ENCODE results near the gene ANGPT4. TPM values are rescaled to one million over a fixed set of nuclear protein-coding genes. Genes with fewer than 3 reads are reported as not detected.
A peak's percentile ranks its signal among the peaks of the same experiment; 100 is the strongest.
"Not testable (repeated sequence)": the region's sequence is repeated elsewhere in the genome, so short reads cannot be mapped to it uniquely, and the experiment has no call there.

The ANGPT4 gene
- total RNA-seq, 2 donors from 2014 or later = 0.06 TPM; not detected in 1

GRCh38 chr20:830011-830521 lies 86.1 kb downstream of the ANGPT4 start:
- Mint-ChIP-seq H3K4me3 (no peak overlapping the region), H3K9me3 (no peaks in the 10 kb centered on the region), H3K27ac (no peak overlapping the region), H3K27me3 (no peaks in the 10 kb centered on the region), H3K4me1 (peaks cover 9% of the 10 kb centered on the region), H3K36me3 (ENCODE audit: low read depth) (no peaks in the 10 kb centered on the region)
- no peak for ATAC-seq (replicated peaks)

- ATAC-seq (replicated peaks) = no peak
- H3K4me3 Mint-ChIP-seq = no peak overlapping the region
- H3K27ac Mint-ChIP-seq = no peak overlapping the region
- peaks cover 4% of the 10 kb centered on the region for H3K4me1 Mint-ChIP-seq
- no peaks in the 10 kb centered on the region for H3K9me3 Mint-ChIP-seq
- no peaks in the 10 kb centered on the region for H3K36me3 Mint-ChIP-seq (ENCODE audit: low read depth)
- H3K27me3 Mint-ChIP-seq = no peaks in the 10 kb centered on the region
These were observed 86.6 kb downstream of the ANGPT4 start for GRCh38 chr20:829551-829950.

GRCh38 chr20:828987-829386 lies 87.1 kb downstream of the ANGPT4 start:
- Mint-ChIP-seq H3K27ac (no peak overlapping the region), H3K4me3 (no peak overlapping the region)
- ATAC-seq (replicated peaks) = no peak

GRCh38 chr20:827981-828380 lies 88.2 kb downstream of the ANGPT4 start:
- H3K27me3 Mint-ChIP-seq; H3K27ac Mint-ChIP-seq; H3K9me3 Mint-ChIP-seq; H3K4me1 Mint-ChIP-seq; ATAC-seq (replicated peaks); H3K4me3 Mint-ChIP-seq; H3K36me3 Mint-ChIP-seq (ENCODE audit: low read depth): not testable (repeated sequence)

More at GRCh38 chr20:828987-829386, 87.1 kb downstream of the ANGPT4 start:
- Mint-ChIP-seq H3K27me3 (no peaks in the 10 kb centered on the region), H3K36me3 (ENCODE audit: low read depth) (no peaks in the 10 kb centered on the region), H3K9me3 (no peaks in the 10 kb centered on the region), H3K4me1 (peaks cover 4% of the 10 kb centered on the region)

DNA sequence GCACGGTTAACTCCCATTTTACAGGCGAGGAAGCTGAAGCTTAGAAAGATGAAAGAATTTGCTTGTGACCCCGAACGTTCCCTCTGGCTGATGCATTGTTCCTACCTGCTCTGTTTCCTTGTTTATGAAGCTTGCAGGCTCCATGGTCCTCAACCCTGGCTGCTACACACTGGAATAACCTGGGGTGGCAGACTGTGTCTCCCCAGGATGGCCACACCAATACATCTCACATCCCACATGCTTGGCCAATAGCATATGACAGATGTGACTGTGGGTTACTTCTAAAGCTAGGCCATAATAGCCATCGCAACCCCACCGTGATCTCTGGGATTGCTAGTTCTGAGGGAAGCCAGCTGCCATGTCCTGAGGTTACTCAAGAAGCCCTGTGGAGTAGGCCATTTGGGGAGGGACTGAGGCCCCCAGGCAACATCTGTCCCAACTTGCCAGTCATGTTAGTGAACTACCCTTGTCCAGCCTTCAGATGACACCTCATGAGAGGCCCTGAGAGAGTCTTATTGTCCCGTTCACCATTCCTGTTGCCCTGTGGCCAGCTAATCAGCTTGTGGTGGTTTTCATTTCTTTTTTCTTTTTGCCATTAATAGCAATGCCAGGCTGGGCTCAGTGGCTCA lies 89.3 kb downstream of the ANGPT4 start:
- Mint-ChIP-seq H3K4me1 (peaks cover 4% of the 10 kb centered on the region), H3K9me3 (no peaks in the 10 kb centered on the region), H3K36me3 (ENCODE audit: low read depth) (no peaks in the 10 kb centered on the region), H3K4me3 (no peak overlapping the region), H3K27ac (no peak overlapping the region), H3K27me3 (no peaks in the 10 kb centered on the region)
- ATAC-seq (replicated peaks) = no peak

DNA sequence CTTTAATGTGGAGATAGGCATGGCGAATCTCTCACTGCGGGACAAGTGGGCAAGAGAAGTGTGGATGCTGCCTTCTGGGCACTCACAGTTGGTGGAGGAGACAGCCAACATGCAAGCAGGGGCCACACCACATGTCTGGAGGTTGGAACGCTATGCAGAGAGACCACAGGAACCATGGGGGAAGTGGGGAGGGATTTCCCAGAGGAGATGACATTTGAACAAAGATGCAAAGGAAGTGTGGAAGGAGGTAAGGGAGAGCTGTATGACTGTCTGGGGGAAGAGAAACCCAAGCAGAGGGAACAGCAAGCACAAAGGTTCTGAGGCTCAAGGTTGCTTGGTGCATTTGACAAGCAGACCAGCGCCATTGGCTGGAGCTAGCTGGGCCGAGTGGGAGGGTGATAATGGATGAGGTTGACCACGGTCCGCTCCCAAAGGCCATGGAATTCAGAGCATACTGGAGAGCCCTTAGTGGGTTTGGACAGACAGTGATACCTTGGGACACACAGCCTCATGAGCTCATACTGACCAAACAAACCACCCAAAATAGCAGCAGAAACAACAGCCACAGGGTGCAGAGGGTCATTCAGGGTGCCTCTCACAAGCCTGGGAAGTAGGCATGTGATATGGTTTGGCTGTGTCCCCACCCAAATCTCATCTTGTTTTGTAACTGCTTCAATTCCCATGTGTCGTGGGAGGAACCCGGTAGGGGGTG lies 90.3 kb downstream of the ANGPT4 start:
- no peaks in the 10 kb centered on the region for H3K27me3 Mint-ChIP-seq
- no peak overlapping the region for H3K4me3 Mint-ChIP-seq
- H3K36me3 Mint-ChIP-seq (ENCODE audit: low read depth) = no peaks in the 10 kb centered on the region
- H3K27ac Mint-ChIP-seq = peak overlapping the region; percentile 9
- peak; percentile 7 for ATAC-seq (replicated peaks)
- peaks cover 4% of the 10 kb centered on the region for H3K4me1 Mint-ChIP-seq
- H3K9me3 Mint-ChIP-seq = no peaks in the 10 kb centered on the region

DNA sequence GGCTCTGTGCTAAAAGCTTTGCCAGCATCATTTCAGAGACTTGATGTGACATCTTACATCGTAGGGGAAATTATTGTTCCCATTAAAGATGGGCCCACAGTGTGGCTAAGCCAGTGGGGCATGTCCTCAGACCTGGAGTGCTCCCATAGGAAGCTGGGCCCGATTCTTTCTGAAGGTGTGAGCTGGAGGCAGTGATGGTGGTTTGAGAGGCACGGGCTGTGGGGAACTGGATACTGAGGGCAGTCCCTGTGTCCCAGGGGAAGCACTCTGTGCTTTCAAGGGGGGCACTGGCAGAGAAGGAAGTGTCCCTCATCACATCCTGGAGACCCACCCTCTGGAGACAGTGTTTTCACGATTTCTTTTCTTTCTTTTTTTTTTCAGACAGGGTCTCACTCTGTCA lies 91.2 kb downstream of the ANGPT4 start:
- Mint-ChIP-seq H3K4me1 (peaks cover 4% of the 10 kb centered on the region), H3K27me3 (no peaks in the 10 kb centered on the region), H3K4me3 (no peak overlapping the region), H3K9me3 (no peaks in the 10 kb centered on the region), H3K27ac (no peak overlapping the region), H3K36me3 (ENCODE audit: low read depth) (no peaks in the 10 kb centered on the region)
- ATAC-seq (replicated peaks) = no peak

- H3K9me3 Mint-ChIP-seq = no peaks in the 10 kb centered on the region
These were observed 91.6 kb downstream of the ANGPT4 start for GRCh38 chr20:824490-824889.

DNA sequence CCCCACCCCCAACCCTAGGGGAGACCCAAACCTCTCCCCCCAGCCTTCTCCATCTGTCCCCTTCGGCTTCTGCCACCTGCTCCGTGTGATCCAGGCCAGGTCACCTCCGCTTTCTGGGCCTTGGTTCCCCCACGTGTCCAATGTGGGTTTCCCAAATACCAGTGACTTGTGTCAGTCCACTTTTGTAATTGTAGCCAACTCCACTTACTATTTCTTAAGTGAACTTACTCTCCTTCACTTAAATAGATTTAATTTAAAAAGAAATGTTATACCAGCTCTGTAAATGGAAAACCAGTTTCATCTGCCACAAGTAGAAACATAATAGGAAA lies 92.6 kb downstream of the ANGPT4 start:
- Mint-ChIP-seq H3K27ac (peak overlapping the region; percentile 8), H3K4me1 (peaks cover 4% of the 10 kb centered on the region), H3K27me3 (no peaks in the 10 kb centered on the region), H3K36me3 (ENCODE audit: low read depth) (no peaks in the 10 kb centered on the region), H3K4me3 (no peak overlapping the region), H3K9me3 (no peaks in the 10 kb centered on the region)
- no peak for ATAC-seq (replicated peaks)

More at GRCh38 chr20:824490-824889, 91.6 kb downstream of the ANGPT4 start:
- no peak overlapping the region for H3K4me3 Mint-ChIP-seq
- H3K4me1 Mint-ChIP-seq = peaks cover 4% of the 10 kb centered on the region
- H3K27ac Mint-ChIP-seq = no peak overlapping the region
- ATAC-seq (replicated peaks) = no peak
- H3K36me3 Mint-ChIP-seq (ENCODE audit: low read depth) = no peaks in the 10 kb centered on the region
- H3K27me3 Mint-ChIP-seq = no peaks in the 10 kb centered on the region

DNA sequence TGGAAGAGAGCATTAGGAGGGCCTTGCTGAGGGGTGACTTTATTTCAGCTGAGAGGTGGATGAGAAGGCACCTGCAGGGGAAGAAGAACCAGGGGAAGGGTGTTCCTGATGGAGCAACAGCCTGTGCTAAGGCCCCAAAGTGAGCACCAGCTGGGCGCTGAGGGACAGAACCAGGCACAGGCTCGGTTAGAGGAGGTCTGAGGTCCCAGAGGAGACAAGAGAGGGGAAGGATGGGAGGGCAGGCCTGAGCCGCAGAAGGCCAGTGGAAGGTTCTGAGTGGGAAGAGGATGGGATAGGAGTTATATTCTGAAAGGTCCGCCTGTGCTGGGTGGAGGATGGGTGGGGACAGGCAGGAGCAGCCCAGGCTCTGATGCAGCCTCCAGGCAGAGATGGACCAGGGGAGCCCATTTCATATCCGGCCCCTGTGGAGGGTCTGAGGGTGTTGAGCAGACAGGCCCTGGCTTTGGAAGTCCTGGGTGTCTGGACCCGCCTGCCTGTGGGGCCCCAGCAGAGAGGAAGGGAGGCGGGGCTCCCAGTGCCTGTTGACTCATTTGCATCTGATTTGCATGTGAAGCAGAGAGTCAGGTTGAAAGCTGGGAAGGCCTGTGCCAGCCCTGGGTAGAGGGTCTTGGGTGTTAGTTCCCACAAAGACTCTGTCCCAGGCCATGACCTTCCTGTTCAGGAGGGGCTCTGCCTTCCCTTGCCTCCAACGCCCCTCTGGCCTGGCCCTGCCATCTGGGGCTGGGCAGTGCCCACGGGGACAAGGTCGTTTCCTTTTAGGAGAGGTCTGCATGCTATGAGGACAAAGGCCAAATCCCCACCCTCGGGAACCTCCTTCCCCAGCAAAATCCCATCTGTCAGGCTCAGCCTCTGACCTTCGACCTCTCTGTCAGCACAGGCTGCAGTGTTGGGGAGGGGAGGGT lies 93.2 kb downstream of the ANGPT4 start:
- Mint-ChIP-seq H3K27ac (no peak overlapping the region), H3K4me3 (no peak overlapping the region), H3K27me3 (no peaks in the 10 kb centered on the region), H3K36me3 (ENCODE audit: low read depth) (no peaks in the 10 kb centered on the region), H3K9me3 (no peaks in the 10 kb centered on the region), H3K4me1 (peaks cover 4% of the 10 kb centered on the region)
- no peak for ATAC-seq (replicated peaks)

GRCh38 chr20:821731-822065 lies 94.4 kb downstream of the ANGPT4 start:
- peaks cover 4% of the 10 kb centered on the region for H3K4me1 Mint-ChIP-seq
- no peak overlapping the region for H3K27ac Mint-ChIP-seq
- H3K4me3 Mint-ChIP-seq = no peak overlapping the region
- H3K9me3 Mint-ChIP-seq = no peaks in the 10 kb centered on the region
- ATAC-seq (replicated peaks) = no peak
- no peaks in the 10 kb centered on the region for H3K27me3 Mint-ChIP-seq
- no peaks in the 10 kb centered on the region for H3K36me3 Mint-ChIP-seq (ENCODE audit: low read depth)

GRCh38 chr20:821046-821730 lies 94.9 kb downstream of the ANGPT4 start:
- peaks cover under 1% of the 10 kb centered on the region for H3K27me3 Mint-ChIP-seq
- H3K36me3 Mint-ChIP-seq (ENCODE audit: low read depth) = no peaks in the 10 kb centered on the region
- ATAC-seq (replicated peaks) = no peak

DNA sequence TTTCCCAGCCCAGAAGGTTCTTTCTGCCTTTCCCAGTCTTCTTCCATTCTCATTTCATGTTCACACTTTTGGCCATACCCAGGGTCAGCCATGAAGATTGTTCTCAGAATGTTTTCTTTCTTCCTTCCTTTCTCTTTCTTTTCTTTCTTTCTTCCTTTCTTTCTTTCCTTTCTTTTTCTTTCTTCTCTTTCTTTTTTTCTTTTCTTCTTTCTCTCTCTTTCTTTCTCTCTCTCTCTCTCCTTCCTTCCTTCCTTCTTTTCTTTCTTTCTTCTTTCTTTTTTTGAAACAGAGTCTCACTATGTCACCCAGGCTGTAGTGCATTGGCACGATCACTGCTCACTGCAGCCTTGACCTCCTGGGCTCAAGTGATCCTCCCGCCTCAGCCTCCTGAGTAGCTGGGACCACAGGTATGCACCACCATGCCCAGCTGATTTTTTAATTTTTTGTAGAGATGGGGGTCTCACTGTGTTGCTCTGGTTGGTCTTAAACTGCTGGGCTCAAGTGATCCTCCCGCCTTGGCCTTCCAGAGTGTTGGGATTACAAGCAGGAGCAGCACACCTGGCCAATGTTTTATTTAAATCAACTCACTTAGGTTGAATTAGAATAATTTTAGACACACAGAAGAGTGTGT lies 95.7 kb downstream of the ANGPT4 start:
- peak overlapping the region; percentile 73 for H3K27ac Mint-ChIP-seq
- H3K4me1 Mint-ChIP-seq = peaks cover 7% of the 10 kb centered on the region
- H3K4me3 Mint-ChIP-seq = no peak overlapping the region
- H3K36me3 Mint-ChIP-seq (ENCODE audit: low read depth) = no peaks in the 10 kb centered on the region
- H3K27me3 Mint-ChIP-seq = peaks cover 5% of the 10 kb centered on the region
- no peak for ATAC-seq (replicated peaks)
- H3K9me3 Mint-ChIP-seq = no peaks in the 10 kb centered on the region

More at GRCh38 chr20:821046-821730, 94.9 kb downstream of the ANGPT4 start:
- H3K4me3 Mint-ChIP-seq = no peak overlapping the region
- peaks cover 5% of the 10 kb centered on the region for H3K4me1 Mint-ChIP-seq
- H3K27ac Mint-ChIP-seq = no peak overlapping the region
- no peaks in the 10 kb centered on the region for H3K9me3 Mint-ChIP-seq

Data from activated T-helper 17 cell treated with anti-CD3 and anti-CD28 coated beads, Interleukin-2, amount 50 U/mL, for 72 hours (primary cell).